Measurements from ENCODE around the gene SHH. TPM values are rescaled to one million over a fixed set of nuclear protein-coding genes. Genes with fewer than 3 reads are reported as not detected.

The SHH gene
- polyA plus RNA-seq, 1 donor from 2014 or later, result 1.5 TPM

DNA sequence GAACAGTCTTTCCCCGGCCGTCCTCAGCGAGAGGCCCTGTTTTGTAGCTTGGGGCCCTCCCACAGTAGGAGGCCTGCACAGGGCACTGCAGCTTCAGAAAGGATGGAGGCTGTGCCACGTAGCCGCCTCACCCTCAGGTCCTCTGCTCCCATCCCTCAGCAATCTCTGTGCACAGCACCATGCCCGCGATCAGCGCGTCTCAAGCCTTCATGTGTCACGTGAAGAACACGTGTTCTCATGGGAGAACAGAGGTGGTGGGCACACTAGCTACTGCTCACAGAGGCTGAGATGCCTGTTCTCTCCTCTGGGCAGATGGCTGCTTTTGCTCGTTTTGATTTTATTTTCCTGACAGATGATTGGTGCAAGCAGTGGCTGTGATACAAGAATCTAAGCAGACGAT lies 8.5 kb upstream of the SHH start:
- H3K27ac ChIP-seq (ENCODE audit: low read length), result no peak overlapping the region
- no peaks in the 10 kb centered on the region for H3K9me2 ChIP-seq (ENCODE audit: insufficient read depth, low read length)
- H3K79me2 ChIP-seq (replicated peaks; ENCODE audit: insufficient read depth, low read length), result no peaks in the 10 kb centered on the region
- H3K36me3 ChIP-seq (ENCODE audit: insufficient read depth, low read length), result no peaks in the 10 kb centered on the region
- no peak overlapping the region for H2AFZ ChIP-seq (ENCODE audit: low read depth, low read length)
- H3K9me3 ChIP-seq (ENCODE audit: low read length), result no peaks in the 10 kb centered on the region
- TF ChIP-seq, protein P1, sequence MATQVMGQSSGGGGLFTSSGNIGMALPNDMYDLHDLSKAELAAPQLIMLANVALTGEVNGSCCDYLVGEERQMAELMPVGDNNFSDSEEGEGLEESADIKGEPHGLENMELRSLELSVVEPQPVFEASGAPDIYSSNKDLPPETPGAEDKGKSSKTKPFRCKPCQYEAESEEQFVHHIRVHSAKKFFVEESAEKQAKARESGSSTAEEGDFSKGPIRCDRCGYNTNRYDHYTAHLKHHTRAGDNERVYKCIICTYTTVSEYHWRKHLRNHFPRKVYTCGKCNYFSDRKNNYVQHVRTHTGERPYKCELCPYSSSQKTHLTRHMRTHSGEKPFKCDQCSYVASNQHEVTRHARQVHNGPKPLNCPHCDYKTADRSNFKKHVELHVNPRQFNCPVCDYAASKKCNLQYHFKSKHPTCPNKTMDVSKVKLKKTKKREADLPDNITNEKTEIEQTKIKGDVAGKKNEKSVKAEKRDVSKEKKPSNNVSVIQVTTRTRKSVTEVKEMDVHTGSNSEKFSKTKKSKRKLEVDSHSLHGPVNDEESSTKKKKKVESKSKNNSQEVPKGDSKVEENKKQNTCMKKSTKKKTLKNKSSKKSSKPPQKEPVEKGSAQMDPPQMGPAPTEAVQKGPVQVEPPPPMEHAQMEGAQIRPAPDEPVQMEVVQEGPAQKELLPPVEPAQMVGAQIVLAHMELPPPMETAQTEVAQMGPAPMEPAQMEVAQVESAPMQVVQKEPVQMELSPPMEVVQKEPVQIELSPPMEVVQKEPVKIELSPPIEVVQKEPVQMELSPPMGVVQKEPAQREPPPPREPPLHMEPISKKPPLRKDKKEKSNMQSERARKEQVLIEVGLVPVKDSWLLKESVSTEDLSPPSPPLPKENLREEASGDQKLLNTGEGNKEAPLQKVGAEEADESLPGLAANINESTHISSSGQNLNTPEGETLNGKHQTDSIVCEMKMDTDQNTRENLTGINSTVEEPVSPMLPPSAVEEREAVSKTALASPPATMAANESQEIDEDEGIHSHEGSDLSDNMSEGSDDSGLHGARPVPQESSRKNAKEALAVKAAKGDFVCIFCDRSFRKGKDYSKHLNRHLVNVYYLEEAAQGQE (IDR thresholded peaks at IDR 0.05; ENCODE audit: borderline replicate concordance), result no peak
- no peak for TF ChIP-seq RAD21 (conservative IDR thresholded peaks at IDR 0.05)
- TF ChIP-seq TAF1 (IDR thresholded peaks at IDR 0.05; ENCODE audit: low read depth), result no peak
- TF ChIP-seq EP300 (conservative IDR thresholded peaks at IDR 0.05; ENCODE audit: poor library complexity, severe bottlenecking), result no peak
- no peak for TF ChIP-seq POLR2AphosphoS5 (IDR thresholded peaks at IDR 0.05)
- no peak for TF ChIP-seq SMC3 (conservative IDR thresholded peaks at IDR 0.05; ENCODE audit: poor library complexity)
- no peak for TF ChIP-seq MXI1 (conservative IDR thresholded peaks at IDR 0.05; ENCODE audit: poor library complexity, severe bottlenecking)
- TF ChIP-seq EZH2 (IDR thresholded peaks at IDR 0.05; ENCODE audit: borderline replicate concordance, insufficient read depth, low read length, poor library complexity, severe bottlenecking), result no peak
- TF ChIP-seq, protein P2, sequence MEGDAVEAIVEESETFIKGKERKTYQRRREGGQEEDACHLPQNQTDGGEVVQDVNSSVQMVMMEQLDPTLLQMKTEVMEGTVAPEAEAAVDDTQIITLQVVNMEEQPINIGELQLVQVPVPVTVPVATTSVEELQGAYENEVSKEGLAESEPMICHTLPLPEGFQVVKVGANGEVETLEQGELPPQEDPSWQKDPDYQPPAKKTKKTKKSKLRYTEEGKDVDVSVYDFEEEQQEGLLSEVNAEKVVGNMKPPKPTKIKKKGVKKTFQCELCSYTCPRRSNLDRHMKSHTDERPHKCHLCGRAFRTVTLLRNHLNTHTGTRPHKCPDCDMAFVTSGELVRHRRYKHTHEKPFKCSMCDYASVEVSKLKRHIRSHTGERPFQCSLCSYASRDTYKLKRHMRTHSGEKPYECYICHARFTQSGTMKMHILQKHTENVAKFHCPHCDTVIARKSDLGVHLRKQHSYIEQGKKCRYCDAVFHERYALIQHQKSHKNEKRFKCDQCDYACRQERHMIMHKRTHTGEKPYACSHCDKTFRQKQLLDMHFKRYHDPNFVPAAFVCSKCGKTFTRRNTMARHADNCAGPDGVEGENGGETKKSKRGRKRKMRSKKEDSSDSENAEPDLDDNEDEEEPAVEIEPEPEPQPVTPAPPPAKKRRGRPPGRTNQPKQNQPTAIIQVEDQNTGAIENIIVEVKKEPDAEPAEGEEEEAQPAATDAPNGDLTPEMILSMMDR (IDR thresholded peaks at IDR 0.05; ENCODE audit: poor library complexity, severe bottlenecking), result no peak
- no peak overlapping the region for H3K4me2 ChIP-seq (ENCODE audit: low read length)
- H3K27me3 ChIP-seq (ENCODE audit: insufficient read depth, low read depth, low read length), result peaks cover 6% of the 10 kb centered on the region
- no peak overlapping the region for H3K9ac ChIP-seq (ENCODE audit: low read length)
- H3K4me3 ChIP-seq (ENCODE audit: low read length), result no peak overlapping the region
- H3F3A ChIP-seq (ENCODE audit: insufficient read depth, low read length, poor library complexity, severe bottlenecking), result no peaks in the 10 kb centered on the region
- no peaks in the 10 kb centered on the region for H4K20me1 ChIP-seq (ENCODE audit: insufficient read depth)

DNA sequence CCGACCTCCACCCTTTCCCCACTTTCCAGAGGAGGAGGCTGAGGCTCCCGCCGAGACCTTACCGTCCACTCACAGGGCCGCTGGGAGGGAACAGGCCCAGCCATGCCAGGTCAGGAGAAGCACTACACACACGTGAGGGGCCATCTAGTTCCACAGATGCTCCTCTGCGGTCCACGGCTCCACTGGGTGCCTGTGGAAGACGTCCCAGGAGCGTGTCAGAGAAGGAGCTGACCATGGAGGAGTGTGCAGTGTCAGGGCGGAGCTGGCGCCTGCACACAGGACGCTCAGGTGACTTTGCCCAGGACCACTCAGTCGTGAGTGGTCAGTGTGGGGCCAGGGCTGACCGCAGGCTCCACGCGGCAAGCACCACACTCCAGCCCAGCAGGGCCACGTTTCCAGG lies 8.0 kb upstream of the SHH start:
- no peak overlapping the region for H3K9ac ChIP-seq (ENCODE audit: low read length)
- no peak overlapping the region for H3K4me3 ChIP-seq (ENCODE audit: low read length)
- no peaks in the 10 kb centered on the region for H3K36me3 ChIP-seq (ENCODE audit: insufficient read depth, low read length)
- no peaks in the 10 kb centered on the region for H3F3A ChIP-seq (ENCODE audit: insufficient read depth, low read length, poor library complexity, severe bottlenecking)
- H2AFZ ChIP-seq (ENCODE audit: low read depth, low read length), result no peak overlapping the region
- no peak overlapping the region for H3K27ac ChIP-seq (ENCODE audit: low read length)
- no peaks in the 10 kb centered on the region for H3K9me3 ChIP-seq (ENCODE audit: low read length)
- H3K4me2 ChIP-seq (ENCODE audit: low read length), result no peak overlapping the region
- no peaks in the 10 kb centered on the region for H3K79me2 ChIP-seq (replicated peaks; ENCODE audit: insufficient read depth, low read length)
- no peaks in the 10 kb centered on the region for H4K20me1 ChIP-seq (ENCODE audit: insufficient read depth)
- no peaks in the 10 kb centered on the region for H3K9me2 ChIP-seq (ENCODE audit: insufficient read depth, low read length)
- peaks cover 11% of the 10 kb centered on the region for H3K27me3 ChIP-seq (ENCODE audit: insufficient read depth, low read depth, low read length)
- TF ChIP-seq EZH2 (IDR thresholded peaks at IDR 0.05; ENCODE audit: borderline replicate concordance, insufficient read depth, low read length, poor library complexity, severe bottlenecking) (no peak), EP300 (conservative IDR thresholded peaks at IDR 0.05; ENCODE audit: poor library complexity, severe bottlenecking) (no peak), TAF1 (IDR thresholded peaks at IDR 0.05; ENCODE audit: low read depth) (no peak), RAD21 (conservative IDR thresholded peaks at IDR 0.05) (no peak), SMC3 (conservative IDR thresholded peaks at IDR 0.05; ENCODE audit: poor library complexity) (no peak), POLR2AphosphoS5 (IDR thresholded peaks at IDR 0.05) (no peak), MXI1 (conservative IDR thresholded peaks at IDR 0.05; ENCODE audit: poor library complexity, severe bottlenecking) (no peak)
- TF ChIP-seq, protein P1 (IDR thresholded peaks at IDR 0.05; ENCODE audit: borderline replicate concordance), result no peak
- TF ChIP-seq, protein P2 (IDR thresholded peaks at IDR 0.05; ENCODE audit: poor library complexity, severe bottlenecking), result no peak
